ENCODE data around the gene NRSN1. TPM values are rescaled to one million over a fixed set of nuclear protein-coding genes. Genes with fewer than 3 reads are reported as not detected.

The NRSN1 gene
- total RNA-seq, 3 donors from 2014 or later (not counting 1 experiment from before 2014, with no cell fraction given): not detected

GRCh38 chr6:24107294-24107693 lies 18.7 kb upstream of the NRSN1 start:
- intact Hi-C loops (cut with micrococcal nuclease): no loop called here
- H3K4me3 ChIP-seq (ENCODE audit: low read length): no peak overlapping the region
- Mint-ChIP-seq H3K4me3 (no peak overlapping the region), H3K4me1 (no peaks in the 10 kb centered on the region), H3K36me3 (no peaks in the 10 kb centered on the region), H3K27ac (no peak overlapping the region), H3K9me3 (peaks cover 0 to 3% of the 10 kb centered on the region in 2 donors), H3K27me3 (ENCODE audit: low read depth in 2 of 2) (no peaks in the 10 kb centered on the region)
- ATAC-seq (no peak), DNase-seq (no peak)
- H3K36me3 ChIP-seq (ENCODE audit: control insufficient read depth, insufficient read depth, low read length): no peaks in the 10 kb centered on the region
- TF ChIP-seq CTCF (IDR thresholded peaks at IDR 0.05): no peak
- no peaks in the 10 kb centered on the region for H3K4me1 ChIP-seq (ENCODE audit: control insufficient read depth, insufficient read depth, low read length)
- 87% methylated on average over 1 of the region's 1 CpG for WGBS (ENCODE audit: insufficient coverage)
- no peak overlapping the region for H3K27ac ChIP-seq (ENCODE audit: low read length)
- H3K27me3 ChIP-seq (ENCODE audit: control insufficient read depth, insufficient read depth, low read length): no peaks in the 10 kb centered on the region
- H3K9me3 ChIP-seq (ENCODE audit: control insufficient read depth, insufficient read depth, low read length): no peaks in the 10 kb centered on the region

- Histone ChIP-seq H3K27me3 (ENCODE audit: control insufficient read depth, insufficient read depth, low read length) (no peaks in the 10 kb centered on the region), H3K36me3 (ENCODE audit: control insufficient read depth, insufficient read depth, low read length) (no peaks in the 10 kb centered on the region), H3K27ac (ENCODE audit: low read length) (no peak overlapping the region), H3K4me3 (ENCODE audit: low read length) (no peak overlapping the region), H3K4me1 (ENCODE audit: control insufficient read depth, insufficient read depth, low read length) (no peaks in the 10 kb centered on the region), H3K9me3 (ENCODE audit: control insufficient read depth, insufficient read depth, low read length) (no peaks in the 10 kb centered on the region)
- 77% methylated on average over 6 of the region's 6 CpGs for WGBS (ENCODE audit: insufficient coverage)
- ATAC-seq: no peak
- no peak for TF ChIP-seq CTCF (IDR thresholded peaks at IDR 0.05)
- no peak for DNase-seq
- no peaks in the 10 kb centered on the region for H3K27me3 Mint-ChIP-seq (ENCODE audit: low read depth in 2 of 2)
- no peaks in the 10 kb centered on the region for H3K9me3 Mint-ChIP-seq
- intact Hi-C loops (cut with micrococcal nuclease): no loop called here
- no peak overlapping the region for H3K27ac Mint-ChIP-seq
- no peaks in the 10 kb centered on the region for H3K36me3 Mint-ChIP-seq
- no peaks in the 10 kb centered on the region for H3K4me1 Mint-ChIP-seq
- no peak overlapping the region for H3K4me3 Mint-ChIP-seq
These were observed 18.0 kb upstream of the NRSN1 start for GRCh38 chr6:24108056-24108455.

GRCh38 chr6:24110417-24110816 lies 15.6 kb upstream of the NRSN1 start:
- WGBS (ENCODE audit: insufficient coverage): no CpG with 5 or more reads among the region's 1 CpG
- Mint-ChIP-seq H3K9me3 (no peaks in the 10 kb centered on the region), H3K4me1 (no peaks in the 10 kb centered on the region), H3K4me3 (no peak overlapping the region), H3K27me3 (ENCODE audit: low read depth in 2 of 2) (no peaks in the 10 kb centered on the region), H3K27ac (no peak overlapping the region), H3K36me3 (no peaks in the 10 kb centered on the region)
- no peak for DNase-seq
- Histone ChIP-seq H3K27ac (ENCODE audit: low read length) (no peak overlapping the region), H3K27me3 (ENCODE audit: control insufficient read depth, insufficient read depth, low read length) (no peaks in the 10 kb centered on the region), H3K9me3 (ENCODE audit: control insufficient read depth, insufficient read depth, low read length) (no peaks in the 10 kb centered on the region), H3K4me1 (ENCODE audit: control insufficient read depth, insufficient read depth, low read length) (no peaks in the 10 kb centered on the region), H3K4me3 (ENCODE audit: low read length) (no peak overlapping the region), H3K36me3 (ENCODE audit: control insufficient read depth, insufficient read depth, low read length) (no peaks in the 10 kb centered on the region)
- TF ChIP-seq CTCF (IDR thresholded peaks at IDR 0.05): no peak
- intact Hi-C loops (cut with micrococcal nuclease): no loop called here
- ATAC-seq: no peak

- Histone ChIP-seq H3K27me3 (ENCODE audit: control insufficient read depth, insufficient read depth, low read length) (no peaks in the 10 kb centered on the region), H3K9me3 (ENCODE audit: control insufficient read depth, insufficient read depth, low read length) (no peaks in the 10 kb centered on the region), H3K4me1 (ENCODE audit: control insufficient read depth, insufficient read depth, low read length) (no peaks in the 10 kb centered on the region), H3K27ac (ENCODE audit: low read length) (no peak overlapping the region), H3K4me3 (ENCODE audit: low read length) (no peak overlapping the region), H3K36me3 (ENCODE audit: control insufficient read depth, insufficient read depth, low read length) (no peaks in the 10 kb centered on the region)
- H3K4me1 Mint-ChIP-seq: no peaks in the 10 kb centered on the region
- peaks cover 0 to 4% of the 10 kb centered on the region in 2 donors for H3K9me3 Mint-ChIP-seq
- no peaks in the 10 kb centered on the region for H3K36me3 Mint-ChIP-seq
- no peaks in the 10 kb centered on the region for H3K27me3 Mint-ChIP-seq (ENCODE audit: low read depth in 2 of 2)
- H3K4me3 Mint-ChIP-seq: no peak overlapping the region
- no peak for TF ChIP-seq CTCF (IDR thresholded peaks at IDR 0.05)
- DNase-seq (no peak), ATAC-seq (no peak)
- no peak overlapping the region for H3K27ac Mint-ChIP-seq
- intact Hi-C loops (cut with micrococcal nuclease): no loop called here
These were observed 12.1 kb upstream of the NRSN1 start for GRCh38 chr6:24113891-24114290.

All from natural killer cell (primary cell).